ENCODE results near the gene GRAP2. TPM values are rescaled to one million over a fixed set of nuclear protein-coding genes. Genes with fewer than 3 reads are reported as not detected.

Gene GRAP2
- total RNA-seq, 1 donor: under 0.01 TPM

GRCh38 chr22:39999144-39999757, 98.4 kb downstream of the GRAP2 start:
- peak; percentile 87 for DNase-seq (ENCODE audit: low read depth)
- H3K4me3 ChIP-seq (ENCODE audit: low read depth, low read length): no peak overlapping the region
- no peak for TF ChIP-seq CTCF (IDR thresholded peaks at IDR 0.05; ENCODE audit: insufficient read depth, low read depth, low read length)

- H3K4me3 ChIP-seq (ENCODE audit: low read depth, low read length): no peak overlapping the region
- DNase-seq (ENCODE audit: low read depth): no peak
- no peak for TF ChIP-seq CTCF (IDR thresholded peaks at IDR 0.05; ENCODE audit: insufficient read depth, low read depth, low read length)
These were observed 99.3 kb downstream of the GRAP2 start for GRCh38 chr22:40000171-40000570.

GRCh38 chr22:40001106-40001505, 100.2 kb downstream of the GRAP2 start:
- no peak for DNase-seq (ENCODE audit: low read depth)
- no peak for TF ChIP-seq CTCF (IDR thresholded peaks at IDR 0.05; ENCODE audit: insufficient read depth, low read depth, low read length)
- no peak overlapping the region for H3K4me3 ChIP-seq (ENCODE audit: low read depth, low read length)

- no peak for DNase-seq (ENCODE audit: low read depth)
- TF ChIP-seq CTCF (IDR thresholded peaks at IDR 0.05; ENCODE audit: insufficient read depth, low read depth, low read length): no peak
- H3K4me3 ChIP-seq (ENCODE audit: low read depth, low read length): no peak overlapping the region
These were observed 101.1 kb downstream of the GRAP2 start for GRCh38 chr22:40001800-40002577.

- DNase-seq (ENCODE audit: low read depth): no peak
- no peak for TF ChIP-seq CTCF (IDR thresholded peaks at IDR 0.05; ENCODE audit: insufficient read depth, low read depth, low read length)
- no peak overlapping the region for H3K4me3 ChIP-seq (ENCODE audit: low read depth, low read length)
These were observed 102.2 kb downstream of the GRAP2 start for GRCh38 chr22:40002935-40003715.

GRCh38 chr22:40004836-40005235, 104.0 kb downstream of the GRAP2 start:
- no peak overlapping the region for H3K4me3 ChIP-seq (ENCODE audit: low read depth, low read length)
- DNase-seq (ENCODE audit: low read depth): no peak
- TF ChIP-seq CTCF (IDR thresholded peaks at IDR 0.05; ENCODE audit: insufficient read depth, low read depth, low read length): no peak

All from fibroblast of villous mesenchyme (primary cell).